Measurements from ENCODE around the gene ZFAND3.

Gene ZFAND3

DNA sequence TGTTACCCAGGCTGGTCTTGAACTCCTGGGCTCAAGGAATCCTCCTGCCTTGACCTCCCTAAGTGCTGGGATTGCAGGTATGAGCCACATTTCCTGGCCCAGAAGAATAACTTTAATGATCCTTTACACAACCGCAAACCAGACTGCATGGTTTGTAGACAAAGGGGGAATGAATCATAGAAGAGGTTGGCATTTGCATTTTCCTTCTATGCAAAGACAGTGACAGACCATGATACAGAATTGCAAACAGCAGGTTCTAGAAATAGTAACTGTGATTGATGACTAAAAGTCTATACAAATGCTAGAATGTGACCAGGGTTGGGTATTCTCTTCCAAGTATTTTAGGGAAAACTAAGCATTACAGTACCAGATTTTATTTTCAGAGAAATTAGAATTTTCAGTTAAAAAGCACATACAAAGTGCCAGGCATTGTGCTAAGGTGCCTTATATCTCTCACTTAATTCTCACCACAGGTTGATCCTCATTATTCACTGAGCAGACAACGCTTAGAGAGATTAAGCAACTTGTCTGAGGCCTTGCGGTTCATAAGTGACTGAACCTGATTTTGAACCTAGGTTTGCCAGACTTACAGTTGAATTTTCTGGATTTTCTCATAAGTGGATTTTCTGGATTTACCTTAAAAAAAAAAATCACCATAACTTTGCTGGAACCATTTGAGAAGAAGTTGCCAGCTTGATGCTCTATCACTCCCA, 146.6 kb downstream of the ZFAND3 start:
- DNase-seq (ENCODE audit: low spot score): no peak
- in situ Hi-C loops (cut with MboI; ENCODE audit: low sequenced_read_pairs, unreplicated experiment): no loop called here
- TF ChIP-seq CTCF (IDR thresholded peaks at IDR 0.05; ENCODE audit: borderline replicate concordance, control extremely low read depth, extremely low read depth, insufficient read depth, missing control alignments): no peak

DNA sequence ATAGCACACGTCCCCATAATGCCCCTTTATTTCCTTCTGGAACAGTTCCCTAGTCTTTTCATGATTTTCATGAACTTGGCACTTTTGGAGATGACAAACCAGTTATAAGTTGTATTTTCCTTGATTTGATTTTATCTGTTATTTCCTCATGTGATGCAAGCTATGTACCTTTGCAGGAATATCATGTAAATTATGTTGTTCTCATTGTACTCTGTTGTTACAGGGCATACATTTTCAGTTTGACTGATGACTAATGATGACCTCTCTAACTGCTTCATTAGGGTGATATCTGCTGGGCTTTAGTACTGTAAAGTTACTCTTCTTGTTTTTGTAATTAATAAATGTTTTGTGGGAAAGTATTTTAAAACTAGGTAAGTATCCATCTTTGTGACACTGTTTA, 147.3 kb downstream of the ZFAND3 start:
- no peak for TF ChIP-seq CTCF (IDR thresholded peaks at IDR 0.05; ENCODE audit: borderline replicate concordance, control extremely low read depth, extremely low read depth, insufficient read depth, missing control alignments)
- in situ Hi-C loops (cut with MboI; ENCODE audit: low sequenced_read_pairs, unreplicated experiment): no loop called here
- no peak for DNase-seq (ENCODE audit: low spot score)

DNA sequence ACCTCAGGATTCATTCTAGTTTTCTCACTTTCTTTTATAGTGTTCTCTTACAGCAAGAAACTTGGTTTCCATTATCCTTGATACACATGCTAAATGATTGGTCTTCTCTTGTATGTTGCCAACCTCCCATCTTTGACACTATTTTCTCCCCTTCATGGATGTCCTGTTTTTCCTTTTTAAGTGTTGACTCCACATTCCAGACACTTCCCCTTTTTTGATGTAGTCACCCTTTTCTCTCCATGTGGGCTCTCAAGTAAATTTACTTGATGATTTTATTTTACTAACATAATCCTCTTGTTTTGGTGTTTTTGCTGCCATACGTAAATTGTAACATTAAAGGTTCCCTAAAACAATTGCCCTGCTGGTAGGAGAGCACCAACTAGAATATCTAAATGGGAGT, 148.1 kb downstream of the ZFAND3 start:
- no peak for TF ChIP-seq CTCF (IDR thresholded peaks at IDR 0.05; ENCODE audit: borderline replicate concordance, control extremely low read depth, extremely low read depth, insufficient read depth, missing control alignments)

DNA sequence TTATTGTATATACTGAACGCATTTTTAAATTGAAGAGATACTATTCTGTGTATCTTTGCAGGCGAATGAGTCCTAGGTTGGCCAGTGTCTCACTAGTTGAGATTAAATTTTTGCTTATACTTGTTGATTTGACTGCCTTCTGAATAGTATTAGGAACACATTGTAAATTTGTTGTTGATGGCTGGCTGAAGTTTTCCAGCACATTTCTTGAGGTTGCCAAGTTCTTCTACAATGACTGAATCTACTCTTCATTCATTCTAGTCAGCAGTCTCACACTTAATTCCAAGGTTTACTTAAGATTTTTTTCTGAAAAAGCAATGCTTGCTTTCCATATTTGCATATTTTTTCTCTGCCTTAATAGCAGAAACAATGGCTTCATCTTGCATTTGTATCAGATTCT, 151.7 kb downstream of the ZFAND3 start:
- no peak for DNase-seq (ENCODE audit: low spot score)
- in situ Hi-C loops (cut with MboI; ENCODE audit: low sequenced_read_pairs, unreplicated experiment): no loop called here
- no peak for TF ChIP-seq CTCF (IDR thresholded peaks at IDR 0.05; ENCODE audit: borderline replicate concordance, control extremely low read depth, extremely low read depth, insufficient read depth, missing control alignments)

More for the DNA sequence above, 148.1 kb downstream of the ZFAND3 start:
- DNase-seq (ENCODE audit: low spot score): no peak
- in situ Hi-C loops (cut with MboI; ENCODE audit: low sequenced_read_pairs, unreplicated experiment): no loop called here

DNA sequence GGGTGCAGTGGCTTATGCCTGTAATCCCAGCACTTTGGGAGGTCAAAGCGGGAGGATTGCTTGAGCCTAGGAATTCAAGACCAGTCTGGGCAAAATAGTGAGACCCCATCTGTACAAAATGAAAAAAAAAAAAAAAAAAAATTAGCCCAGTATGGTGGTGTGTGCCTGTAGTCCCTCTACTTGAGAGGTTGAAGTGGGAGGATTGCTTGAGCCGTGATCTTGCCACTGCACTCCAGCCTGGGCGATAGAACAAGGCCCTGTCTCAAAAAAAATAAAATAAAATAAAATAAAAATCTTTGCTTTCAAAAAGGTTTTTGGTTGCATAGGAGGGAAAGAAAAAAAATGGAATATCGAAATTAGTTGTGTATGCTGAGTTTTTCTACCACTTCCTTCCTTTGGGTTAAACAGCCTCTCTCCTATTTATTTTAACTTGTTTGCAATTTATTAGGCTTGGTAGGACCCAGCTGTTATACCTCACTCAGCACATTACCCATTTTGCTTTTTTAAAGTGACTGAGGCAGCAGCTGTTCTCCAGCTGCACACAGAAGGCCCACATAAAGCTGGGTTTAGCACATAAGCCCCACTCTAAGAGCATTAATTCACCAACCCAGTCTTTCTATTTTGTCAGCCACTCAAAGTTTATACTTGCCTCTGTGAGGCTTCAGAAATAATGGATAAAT, 152.3 kb downstream of the ZFAND3 start:
- DNase-seq (ENCODE audit: low spot score): no peak
- in situ Hi-C loops (cut with MboI; ENCODE audit: low sequenced_read_pairs, unreplicated experiment): no loop called here
- no peak for TF ChIP-seq CTCF (IDR thresholded peaks at IDR 0.05; ENCODE audit: borderline replicate concordance, control extremely low read depth, extremely low read depth, insufficient read depth, missing control alignments)

DNA sequence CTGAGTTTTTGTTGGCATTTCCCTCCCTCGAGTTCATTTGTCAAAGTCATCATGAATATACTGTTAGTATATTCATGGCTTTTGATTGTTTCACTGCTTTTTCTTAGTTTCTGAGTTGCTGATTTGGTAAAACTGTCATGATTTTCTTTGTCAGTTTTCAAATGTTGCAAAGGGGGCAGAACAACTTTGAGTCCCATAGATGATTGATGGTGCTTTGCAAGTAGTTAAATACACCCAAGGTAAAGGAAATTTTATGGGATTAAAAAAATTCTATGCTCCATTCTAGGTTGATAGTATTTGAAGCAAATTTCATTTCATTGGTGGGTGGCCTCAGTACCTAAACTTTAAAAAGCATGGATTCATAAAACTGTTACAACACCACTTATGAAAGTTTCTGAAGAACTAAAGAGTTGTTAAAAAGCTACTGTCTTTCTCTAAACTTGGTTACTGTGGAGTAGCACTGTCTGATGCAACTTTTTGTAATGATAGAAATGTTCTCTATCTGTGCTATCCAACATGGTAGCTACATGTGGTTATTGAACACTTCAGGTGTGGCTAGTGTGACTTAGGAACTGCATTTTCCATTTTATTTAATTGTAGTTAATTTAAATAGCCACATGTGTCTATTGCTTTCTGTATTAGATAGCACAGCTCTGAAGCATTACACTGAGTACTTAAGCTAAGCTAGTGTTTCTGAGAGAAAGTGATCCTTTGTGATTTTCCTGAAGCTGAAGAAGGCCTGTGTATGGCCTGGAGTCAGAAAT, 153.6 kb downstream of the ZFAND3 start:
- TF ChIP-seq CTCF (IDR thresholded peaks at IDR 0.05; ENCODE audit: borderline replicate concordance, control extremely low read depth, extremely low read depth, insufficient read depth, missing control alignments): no peak
- DNase-seq (ENCODE audit: low spot score): no peak
- in situ Hi-C loops (cut with MboI; ENCODE audit: low sequenced_read_pairs, unreplicated experiment): no loop called here

All from GM13976 (cell line).